Kidney (tissue), 14 donors: ENCODE data around the gene CHRNB4. TPM values are rescaled to one million over a fixed set of nuclear protein-coding genes. Genes with fewer than 3 reads are reported as not detected.

Experiments
- DNase-seq, 5 donors: peaks; one replicate each; pipeline ENCODE4 v3.0.0-alpha.2; 2013 to 2020
- FAIRE-seq: peaks from 2 replicates; lab custom pipeline; 2012; peaks lifted over from hg19 to GRCh38; lab: Jason Lieb, UNC
- H3K27ac ChIP-seq, 2 donors: one replicate each; pipeline ENCODE4 v1.7.0; 2013; ENCODE audit warnings: low read depth in 2 of 2, low read length in 2 of 2, inconsistent platforms in 1 of 2
- H3K27me3 ChIP-seq: one replicate; pipeline ENCODE4 v1.7.1; 2013; ENCODE audit warnings: low read length, inconsistent platforms; ENCODE audit not compliant: control insufficient read depth, insufficient read depth
- H3K36me3 ChIP-seq, 3 donors: one replicate each; pipeline versions ENCODE4 v1.7.0 to v1.7.1; 2013; ENCODE audit warnings: low read length in 3 of 3, control low read depth in 1 of 3, inconsistent platforms in 1 of 3; ENCODE audit not compliant: insufficient read depth in 3 of 3, control insufficient read depth in 2 of 3
- H3K4me1 ChIP-seq, 3 donors: one replicate each; pipeline versions ENCODE4 v1.7.0 to v1.7.1; 2013; ENCODE audit warnings: low read length in 3 of 3, inconsistent platforms in 1 of 3, low read depth in 1 of 3; ENCODE audit not compliant: control insufficient read depth in 2 of 3, insufficient read depth in 2 of 3
- H3K4me3 ChIP-seq, 3 donors: one replicate each; pipeline versions ENCODE4 v1.7.0 to v1.8.1; 2013; ENCODE audit warnings: low read length in 3 of 3, control low read depth in 1 of 3, inconsistent platforms in 1 of 3
- H3K9ac ChIP-seq, 3 donors: one replicate each; pipeline versions ENCODE4 v1.7.0 to v1.7.1; 2013; ENCODE audit warnings: low read length in 3 of 3, control low read depth in 1 of 3, inconsistent platforms in 1 of 3
- H3K9me3 ChIP-seq, 3 donors: one replicate each; pipeline versions ENCODE4 v1.7.0 to v1.7.1; 2013; ENCODE audit warnings: low read length in 3 of 3, control low read depth in 1 of 3, inconsistent platforms in 1 of 3; ENCODE audit not compliant: control insufficient read depth in 2 of 3, insufficient read depth in 1 of 3
- CTCF ChIP-seq: IDR thresholded peaks from 3 replicates; pipeline ENCODE4 v1.5.1; 2012; ENCODE audit warnings: mild to moderate bottlenecking, moderate library complexity, borderline replicate concordance; ENCODE audit not compliant: insufficient read depth; ENCODE audit errors: extremely low read depth
- intact Hi-C: fragments of 100-400 bp; cut with DNase I; formaldehyde crosslinking; loops from one replicate; pipeline ENCODE4 v1.11.1; 2022
- polyA plus RNA-seq: library from polyadenylated mRNA; stranded (reverse); fragments of 350-450 nt; fragmentation: Illumina TruSeq; extraction: RNeasy Lipid Tissue Mini Kit (QIAGEN cat#74804); gene quantifications from one replicate; pipeline ENCODE4 v1.2.3, GENCODE V29; 2014; ENCODE audit warnings: low read depth, low replicate concordance; ENCODE audit not compliant: insufficient read depth
- total RNA-seq: library from RNA; stranded (reverse); fragmentation: NEBNext Ultra II Directional; extraction: Animal tissue kit (Norgen Biotek cat#: 25700); gene quantifications from one replicate; pipeline ENCODE4 v1.2.1, GENCODE V29; 2021
- donor health status: control.
- donor health status: control.
- donor health status: control.
- donor health status: control.
- donor health status: control.
- donor health status: DM: yes; HTN: yes; CAD: no.
- donor health status: Normal renal cell carcinoma (clear cell type).

CHRNB4 gene
- total and polyA plus RNA-seq, 2 donors from 2014 or later: 0.13 to 0.32 TPM

GRCh38 chr15:78605201-78605600 lies 35.8 kb downstream of the CHRNB4 start:
- TF ChIP-seq CTCF: no peak
- intact Hi-C loops: no loop called here
- Histone ChIP-seq H3K27me3 (no peaks in the 10 kb centered on the region), H3K27ac (no peak overlapping the region), H3K9me3 (no peaks in the 10 kb centered on the region), H3K4me3 (no peak overlapping the region), H3K4me1 (no peaks in the 10 kb centered on the region), H3K9ac (no peak overlapping the region), H3K36me3 (no peaks in the 10 kb centered on the region)
- FAIRE-seq: no peak
- no peak for DNase-seq

- intact Hi-C loops: no loop called here
- FAIRE-seq: no peak
Measured at GRCh38 chr15:78604420-78604819, 36.6 kb downstream of the CHRNB4 start.

GRCh38 chr15:78603467-78603866 lies 37.5 kb downstream of the CHRNB4 start:
- Histone ChIP-seq H3K27ac (no peak overlapping the region), H3K4me1 (no peaks in the 10 kb centered on the region), H3K9ac (no peak overlapping the region), H3K4me3 (no peak overlapping the region), H3K36me3 (no peaks in the 10 kb centered on the region), H3K27me3 (no peaks in the 10 kb centered on the region), H3K9me3 (no peaks in the 10 kb centered on the region)
- TF ChIP-seq CTCF: no peak
- no peak for DNase-seq
- FAIRE-seq: no peak
- intact Hi-C loops: no loop called here

More at GRCh38 chr15:78604420-78604819, 36.6 kb downstream of the CHRNB4 start:
- no peaks in the 10 kb centered on the region for H3K9me3 ChIP-seq
- no peak for DNase-seq
- H3K27ac ChIP-seq: no peak overlapping the region
- TF ChIP-seq CTCF: no peak
- H3K27me3 ChIP-seq: no peaks in the 10 kb centered on the region
- H3K4me1 ChIP-seq: no peaks in the 10 kb centered on the region
- H3K9ac ChIP-seq: no peak overlapping the region
- no peak overlapping the region for H3K4me3 ChIP-seq
- H3K36me3 ChIP-seq: no peaks in the 10 kb centered on the region

GRCh38 chr15:78599189-78599588 lies 41.8 kb downstream of the CHRNB4 start:
- H3K9ac ChIP-seq: no peak overlapping the region
- H3K4me3 ChIP-seq: no peak overlapping the region
- no peaks in the 10 kb centered on the region for H3K36me3 ChIP-seq
- intact Hi-C loops: no loop called here
- TF ChIP-seq CTCF: no peak
- no peak overlapping the region for H3K27ac ChIP-seq
- H3K9me3 ChIP-seq: no peaks in the 10 kb centered on the region
- no peaks in the 10 kb centered on the region for H3K4me1 ChIP-seq
- H3K27me3 ChIP-seq: no peaks in the 10 kb centered on the region
- no peak for DNase-seq
- no peak for FAIRE-seq
